ENCODE results near the gene GABRR3.
"Not testable (repeated sequence)": the region's sequence is repeated elsewhere in the genome, so short reads cannot be mapped to it uniquely, and the experiment has no call there.

Gene GABRR3

DNA sequence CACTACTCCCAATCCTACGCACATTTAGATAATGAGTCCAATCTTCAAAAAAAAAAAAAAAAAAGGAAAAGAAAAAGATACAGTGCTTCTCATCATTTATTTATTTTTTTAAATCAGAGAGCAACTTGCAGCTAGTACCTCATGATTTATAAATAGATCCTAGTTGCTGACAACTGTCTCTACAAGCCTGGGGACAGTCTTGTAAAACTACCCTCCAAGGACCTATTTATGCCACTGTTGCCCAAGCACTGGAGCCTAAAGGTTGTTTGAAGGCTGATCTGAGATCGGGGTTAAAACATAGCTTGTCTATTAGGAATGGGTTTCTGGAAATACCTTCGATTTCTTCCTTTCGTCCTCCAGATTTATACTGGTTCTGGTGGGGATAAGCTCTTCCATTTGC lies 14.7 kb downstream of the GABRR3 start:
- no peaks in the 10 kb centered on the region for H3K36me3 ChIP-seq (ENCODE audit: control insufficient read depth, insufficient read depth, low read length)
- H3K4me3 ChIP-seq (ENCODE audit: low read length), result no peak overlapping the region
- H3K79me2 ChIP-seq (ENCODE audit: control insufficient read depth, insufficient read depth, low read length), result no peaks in the 10 kb centered on the region
- no peak overlapping the region for H3K27ac ChIP-seq (ENCODE audit: low read depth, low read length)
- H3K23ac ChIP-seq (ENCODE audit: low read length), result no peak overlapping the region
- no peaks in the 10 kb centered on the region for H3K27me3 ChIP-seq (ENCODE audit: insufficient read depth, low read length, poor library complexity)
- H3K4me1 ChIP-seq (ENCODE audit: control insufficient read depth, low read depth, low read length), result no peaks in the 10 kb centered on the region
- H3K56ac ChIP-seq (ENCODE audit: low read length), result no peak overlapping the region
- no peak overlapping the region for H3K4me2 ChIP-seq (ENCODE audit: low read length)
- no peak overlapping the region for H4K8ac ChIP-seq (ENCODE audit: low read depth, low read length)
- WGBS (ENCODE audit: extremely low coverage, insufficient coverage, low lambda C conversion rate), result no CpG with 5 or more reads among the region's 4 CpGs
- no peak overlapping the region for H2AK5ac ChIP-seq (ENCODE audit: low read length)
- H3K79me1 ChIP-seq (ENCODE audit: low read length), result no peaks in the 10 kb centered on the region
- no peak overlapping the region for H3K4ac ChIP-seq (ENCODE audit: low read depth, low read length)
- no peak overlapping the region for H3K18ac ChIP-seq (ENCODE audit: low read length)
- H4K5ac ChIP-seq (ENCODE audit: low read length), result no peak overlapping the region
- H2BK5ac ChIP-seq (ENCODE audit: low read length), result no peak overlapping the region
- H3K9ac ChIP-seq (ENCODE audit: low read length), result no peak overlapping the region
- H2BK120ac ChIP-seq (ENCODE audit: low read depth, low read length), result no peak overlapping the region
- no peak overlapping the region for H2BK15ac ChIP-seq (replicated peaks; ENCODE audit: low read depth)
- DNase-seq, result no peak

GRCh38 chr3:98018301-98018700 lies 16.8 kb downstream of the GABRR3 start:
- H3K23ac ChIP-seq (ENCODE audit: low read length), result no peak overlapping the region
- no peak overlapping the region for H2BK5ac ChIP-seq (ENCODE audit: low read length)
- no peak overlapping the region for H3K18ac ChIP-seq (ENCODE audit: low read length)
- H3K9ac ChIP-seq (ENCODE audit: low read length), result no peak overlapping the region
- H2AK5ac ChIP-seq (ENCODE audit: low read length), result no peak overlapping the region
- no peak overlapping the region for H4K8ac ChIP-seq (ENCODE audit: low read depth, low read length)
- H3K4me2 ChIP-seq (ENCODE audit: low read length), result no peak overlapping the region
- H3K79me2 ChIP-seq (ENCODE audit: control insufficient read depth, insufficient read depth, low read length), result no peaks in the 10 kb centered on the region
- no peak overlapping the region for H4K5ac ChIP-seq (ENCODE audit: low read length)
- H3K27me3 ChIP-seq (ENCODE audit: insufficient read depth, low read length, poor library complexity), result no peaks in the 10 kb centered on the region
- no peak overlapping the region for H3K4me3 ChIP-seq (ENCODE audit: low read length)
- H2BK120ac ChIP-seq (ENCODE audit: low read depth, low read length), result no peak overlapping the region
- H3K36me3 ChIP-seq (ENCODE audit: control insufficient read depth, insufficient read depth, low read length), result no peaks in the 10 kb centered on the region
- H3K4me1 ChIP-seq (ENCODE audit: control insufficient read depth, low read depth, low read length), result no peaks in the 10 kb centered on the region
- no peak overlapping the region for H3K4ac ChIP-seq (ENCODE audit: low read depth, low read length)
- H3K79me1 ChIP-seq (ENCODE audit: low read length), result no peaks in the 10 kb centered on the region
- no CpG with 5 or more reads among the region's 4 CpGs for WGBS (ENCODE audit: extremely low coverage, insufficient coverage, low lambda C conversion rate)
- no peak overlapping the region for H2BK15ac ChIP-seq (replicated peaks; ENCODE audit: low read depth)
- no peak for DNase-seq
- H3K56ac ChIP-seq (ENCODE audit: low read length), result no peak overlapping the region
- H3K27ac ChIP-seq (ENCODE audit: low read depth, low read length), result no peak overlapping the region

DNA sequence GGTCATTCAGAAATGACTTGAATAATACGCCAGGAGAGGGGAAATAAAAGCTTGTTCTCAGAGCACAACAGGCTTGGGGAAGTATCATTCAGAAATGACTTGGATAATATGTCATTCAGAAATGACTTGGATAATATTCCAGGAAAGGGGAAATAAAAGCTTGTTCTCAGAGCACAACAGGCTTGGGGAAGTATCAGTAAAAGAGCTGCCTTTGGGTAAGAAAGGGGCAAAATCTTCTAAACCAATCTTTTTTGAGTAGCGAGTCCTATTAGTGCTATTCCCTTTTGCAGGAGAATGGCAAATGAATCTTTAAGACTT lies 20.9 kb downstream of the GABRR3 start:
- no peaks in the 10 kb centered on the region for H3K27me3 ChIP-seq (ENCODE audit: insufficient read depth, low read length, poor library complexity)
- peak overlapping the region; percentile 69 for H3K23ac ChIP-seq (ENCODE audit: low read length)
- no peak overlapping the region for H3K4me2 ChIP-seq (ENCODE audit: low read length)
- no peaks in the 10 kb centered on the region for H3K79me2 ChIP-seq (ENCODE audit: control insufficient read depth, insufficient read depth, low read length)
- no peak for DNase-seq
- no peak overlapping the region for H3K4ac ChIP-seq (ENCODE audit: low read depth, low read length)
- no peak overlapping the region for H3K4me3 ChIP-seq (ENCODE audit: low read length)
- no peak overlapping the region for H3K27ac ChIP-seq (ENCODE audit: low read depth, low read length)
- no peak overlapping the region for H2AK5ac ChIP-seq (ENCODE audit: low read length)
- H3K9ac ChIP-seq (ENCODE audit: low read length), result no peak overlapping the region
- no peak overlapping the region for H2BK120ac ChIP-seq (ENCODE audit: low read depth, low read length)
- no peak overlapping the region for H4K8ac ChIP-seq (ENCODE audit: low read depth, low read length)
- H4K5ac ChIP-seq (ENCODE audit: low read length), result no peak overlapping the region
- H3K18ac ChIP-seq (ENCODE audit: low read length), result no peak overlapping the region
- no peak overlapping the region for H2BK5ac ChIP-seq (ENCODE audit: low read length)
- H3K36me3 ChIP-seq (ENCODE audit: control insufficient read depth, insufficient read depth, low read length), result no peaks in the 10 kb centered on the region
- no peak overlapping the region for H2BK15ac ChIP-seq (replicated peaks; ENCODE audit: low read depth)
- no peaks in the 10 kb centered on the region for H3K4me1 ChIP-seq (ENCODE audit: control insufficient read depth, low read depth, low read length)
- no peak overlapping the region for H3K56ac ChIP-seq (ENCODE audit: low read length)
- H3K79me1 ChIP-seq (ENCODE audit: low read length), result no peaks in the 10 kb centered on the region
- no CpG with 5 or more reads among the region's 2 CpGs for WGBS (ENCODE audit: extremely low coverage, insufficient coverage, low lambda C conversion rate)

GRCh38 chr3:98013411-98014267 lies 21.5 kb downstream of the GABRR3 start:
- Histone ChIP-seq H3K18ac (ENCODE audit: low read length) (no peak overlapping the region), H2AK5ac (ENCODE audit: low read length) (no peak overlapping the region), H4K8ac (ENCODE audit: low read depth, low read length) (no peak overlapping the region), H3K27ac (ENCODE audit: low read depth, low read length) (no peak overlapping the region), H2BK15ac (replicated peaks; ENCODE audit: low read depth) (no peak overlapping the region), H3K9ac (ENCODE audit: low read length) (no peak overlapping the region), H3K4me3 (ENCODE audit: low read length) (no peak overlapping the region), H3K56ac (ENCODE audit: low read length) (no peak overlapping the region), H4K5ac (ENCODE audit: low read length) (no peak overlapping the region), H3K4ac (ENCODE audit: low read depth, low read length) (no peak overlapping the region), H3K4me2 (ENCODE audit: low read length) (no peak overlapping the region), H3K79me2 (ENCODE audit: control insufficient read depth, insufficient read depth, low read length) (no peaks in the 10 kb centered on the region), H3K4me1 (ENCODE audit: control insufficient read depth, low read depth, low read length) (no peaks in the 10 kb centered on the region), H3K23ac (ENCODE audit: low read length) (peak overlapping the region; percentile 69), H3K27me3 (ENCODE audit: insufficient read depth, low read length, poor library complexity) (no peaks in the 10 kb centered on the region), H2BK120ac (ENCODE audit: low read depth, low read length) (no peak overlapping the region), H2BK5ac (ENCODE audit: low read length) (no peak overlapping the region), H3K36me3 (ENCODE audit: control insufficient read depth, insufficient read depth, low read length) (no peaks in the 10 kb centered on the region), H3K79me1 (ENCODE audit: low read length) (no peaks in the 10 kb centered on the region)
- DNase-seq, result no peak
- WGBS (ENCODE audit: extremely low coverage, insufficient coverage, low lambda C conversion rate), result no CpG with 5 or more reads among the region's 4 CpGs

DNA sequence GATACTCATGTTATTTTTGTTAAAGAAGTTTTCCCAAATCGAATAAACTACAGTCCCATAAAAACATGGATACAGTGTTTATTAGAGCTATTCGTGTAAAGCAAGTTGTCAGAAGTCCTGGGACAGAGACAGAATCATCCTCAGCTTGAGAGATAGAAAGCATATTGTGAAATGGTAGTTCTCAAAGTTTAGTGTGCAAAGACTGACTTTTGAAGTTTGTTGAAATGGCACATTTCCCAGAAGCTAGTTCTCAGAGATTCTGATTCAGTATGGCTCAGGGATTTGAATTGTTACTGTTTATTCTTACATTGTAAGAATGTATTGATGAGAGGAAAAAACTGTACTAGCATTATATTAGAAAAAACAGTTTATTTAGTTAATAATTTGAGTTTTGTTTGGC lies 22.1 kb downstream of the GABRR3 start:
- Histone ChIP-seq H3K79me2 (ENCODE audit: control insufficient read depth, insufficient read depth, low read length) (no peaks in the 10 kb centered on the region), H3K36me3 (ENCODE audit: control insufficient read depth, insufficient read depth, low read length) (no peaks in the 10 kb centered on the region), H3K4me2 (ENCODE audit: low read length) (no peak overlapping the region), H3K79me1 (ENCODE audit: low read length) (no peaks in the 10 kb centered on the region), H2BK120ac (ENCODE audit: low read depth, low read length) (no peak overlapping the region), H3K4me1 (ENCODE audit: control insufficient read depth, low read depth, low read length) (no peaks in the 10 kb centered on the region), H2BK5ac (ENCODE audit: low read length) (no peak overlapping the region), H3K23ac (ENCODE audit: low read length) (no peak overlapping the region), H4K5ac (ENCODE audit: low read length) (no peak overlapping the region), H3K56ac (ENCODE audit: low read length) (no peak overlapping the region), H3K4ac (ENCODE audit: low read depth, low read length) (no peak overlapping the region), H2BK15ac (replicated peaks; ENCODE audit: low read depth) (no peak overlapping the region), H3K18ac (ENCODE audit: low read length) (no peak overlapping the region), H3K4me3 (ENCODE audit: low read length) (no peak overlapping the region), H3K9ac (ENCODE audit: low read length) (no peak overlapping the region), H4K8ac (ENCODE audit: low read depth, low read length) (no peak overlapping the region), H2AK5ac (ENCODE audit: low read length) (no peak overlapping the region), H3K27me3 (ENCODE audit: insufficient read depth, low read length, poor library complexity) (no peaks in the 10 kb centered on the region), H3K27ac (ENCODE audit: low read depth, low read length) (no peak overlapping the region)
- DNase-seq, result no peak
- WGBS (ENCODE audit: extremely low coverage, insufficient coverage, low lambda C conversion rate), result no CpG with 5 or more reads among the region's 2 CpGs

GRCh38 chr3:98010883-98011449 lies 24.1 kb downstream of the GABRR3 start:
- not testable (repeated sequence) for H3K79me2 ChIP-seq (ENCODE audit: control insufficient read depth, insufficient read depth, low read length); H3K27me3 ChIP-seq (ENCODE audit: insufficient read depth, low read length, poor library complexity); H3K23ac ChIP-seq (ENCODE audit: low read length); H3K36me3 ChIP-seq (ENCODE audit: control insufficient read depth, insufficient read depth, low read length); H3K27ac ChIP-seq (ENCODE audit: low read depth, low read length); H3K4me3 ChIP-seq (ENCODE audit: low read length); H3K4me2 ChIP-seq (ENCODE audit: low read length); H2BK15ac ChIP-seq (replicated peaks; ENCODE audit: low read depth); H3K4me1 ChIP-seq (ENCODE audit: control insufficient read depth, low read depth, low read length); H3K9ac ChIP-seq (ENCODE audit: low read length); H2AK5ac ChIP-seq (ENCODE audit: low read length); H3K18ac ChIP-seq (ENCODE audit: low read length); H2BK5ac ChIP-seq (ENCODE audit: low read length); H3K4ac ChIP-seq (ENCODE audit: low read depth, low read length); H3K56ac ChIP-seq (ENCODE audit: low read length); H2BK120ac ChIP-seq (ENCODE audit: low read depth, low read length); H4K8ac ChIP-seq (ENCODE audit: low read depth, low read length); H4K5ac ChIP-seq (ENCODE audit: low read length); DNase-seq; H3K79me1 ChIP-seq (ENCODE audit: low read length)
- no CpG with 5 or more reads among the region's 4 CpGs for WGBS (ENCODE audit: extremely low coverage, insufficient coverage, low lambda C conversion rate)

Measured in mesendoderm (in vitro differentiated cells).